Calu3 (cell line): Measurements from ENCODE around the gene DLG2. TPM values are rescaled to one million over a fixed set of nuclear protein-coding genes. Genes with fewer than 3 reads are reported as not detected.

Experiments
- BruUV-seq: library from RNA; stranded (reverse); fragments of 400-500 nt; replicated peaks from 2 replicates; lab custom pipeline; 2021; lab: Mats Ljungman, UMichigan
- CTCF ChIA-PET: fragments of 300-600 bp; sonication (Branson Sonifier 250); formaldehyde crosslinking; loops from one replicate; lab custom pipeline; 2022; ENCODE audit warnings: antibody characterized with exemption; lab: Charles Lee
- DNase-seq: peaks from one replicate; pipeline ENCODE4 v3.0.0; 2022
- H3K27ac Mint-ChIP-seq: one replicate; pipeline ENCODE4 v1.8.0; 2022; ENCODE audit warnings: mixed read lengths; ENCODE audit not compliant: unreplicated experiment
- H3K27me3 Mint-ChIP-seq: one replicate; pipeline ENCODE4 v1.8.0; 2022; ENCODE audit warnings: mixed read lengths; ENCODE audit not compliant: unreplicated experiment
- H3K36me3 Mint-ChIP-seq: one replicate; pipeline ENCODE4 v1.8.0; 2022; ENCODE audit warnings: mild to moderate bottlenecking, moderate library complexity, mixed read lengths; ENCODE audit not compliant: insufficient read depth, unreplicated experiment
- H3K4me1 Mint-ChIP-seq: one replicate; pipeline ENCODE4 v1.8.0; 2022; ENCODE audit warnings: mild to moderate bottlenecking, low read depth, mixed read lengths; ENCODE audit not compliant: unreplicated experiment
- H3K4me3 Mint-ChIP-seq: one replicate; pipeline ENCODE4 v1.8.0; 2022; ENCODE audit warnings: mild to moderate bottlenecking, low read depth, moderate library complexity, mixed read lengths; ENCODE audit not compliant: unreplicated experiment
- H3K9me3 Mint-ChIP-seq: one replicate; pipeline ENCODE4 v1.8.0; 2022; ENCODE audit warnings: low read depth, mixed read lengths; ENCODE audit not compliant: unreplicated experiment
- intact Hi-C: fragments of 100-400 bp; cut with micrococcal nuclease; formaldehyde crosslinking; loops from one replicate; pipeline ENCODE4 v1.10.0; 2022; ENCODE audit not compliant: unreplicated experiment
- total RNA-seq: library from RNA; stranded (reverse); gene quantifications from 2 replicates; pipeline ENCODE4 v1.2.3, GENCODE V29; 2022
- TF ChIP-seq, protein P1 (sequence below): fragments of 200-600 bp; IDR thresholded peaks from one replicate; pipeline ENCODE4 v1.8.0; 2022; ENCODE audit warnings: antibody characterized with exemption; ENCODE audit not compliant: unreplicated experiment

The DLG2 gene
- total RNA-seq, 1 experiment from 2014 or later = 0.71 TPM

GRCh38 chr11:85318573-85318972 is 308.6 kb downstream of the DLG2 start:
- no TSS peak for BruUV-seq
- intact Hi-C loops = no loop called here
- Mint-ChIP-seq H3K9me3 (no peaks in the 10 kb centered on the region), H3K27me3 (no peaks in the 10 kb centered on the region), H3K36me3 (no peaks in the 10 kb centered on the region), H3K27ac (no peak overlapping the region), H3K4me1 (no peaks in the 10 kb centered on the region), H3K4me3 (no peak overlapping the region)
- DNase-seq = no peak
- TF ChIP-seq, protein P1, sequence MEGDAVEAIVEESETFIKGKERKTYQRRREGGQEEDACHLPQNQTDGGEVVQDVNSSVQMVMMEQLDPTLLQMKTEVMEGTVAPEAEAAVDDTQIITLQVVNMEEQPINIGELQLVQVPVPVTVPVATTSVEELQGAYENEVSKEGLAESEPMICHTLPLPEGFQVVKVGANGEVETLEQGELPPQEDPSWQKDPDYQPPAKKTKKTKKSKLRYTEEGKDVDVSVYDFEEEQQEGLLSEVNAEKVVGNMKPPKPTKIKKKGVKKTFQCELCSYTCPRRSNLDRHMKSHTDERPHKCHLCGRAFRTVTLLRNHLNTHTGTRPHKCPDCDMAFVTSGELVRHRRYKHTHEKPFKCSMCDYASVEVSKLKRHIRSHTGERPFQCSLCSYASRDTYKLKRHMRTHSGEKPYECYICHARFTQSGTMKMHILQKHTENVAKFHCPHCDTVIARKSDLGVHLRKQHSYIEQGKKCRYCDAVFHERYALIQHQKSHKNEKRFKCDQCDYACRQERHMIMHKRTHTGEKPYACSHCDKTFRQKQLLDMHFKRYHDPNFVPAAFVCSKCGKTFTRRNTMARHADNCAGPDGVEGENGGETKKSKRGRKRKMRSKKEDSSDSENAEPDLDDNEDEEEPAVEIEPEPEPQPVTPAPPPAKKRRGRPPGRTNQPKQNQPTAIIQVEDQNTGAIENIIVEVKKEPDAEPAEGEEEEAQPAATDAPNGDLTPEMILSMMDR = no peak
- CTCF ChIA-PET = no interaction called here

GRCh38 chr11:85316967-85317366 is 310.2 kb downstream of the DLG2 start:
- Mint-ChIP-seq H3K9me3 (no peaks in the 10 kb centered on the region), H3K27ac (no peak overlapping the region), H3K27me3 (no peaks in the 10 kb centered on the region), H3K4me1 (no peaks in the 10 kb centered on the region), H3K4me3 (no peak overlapping the region), H3K36me3 (no peaks in the 10 kb centered on the region)
- CTCF ChIA-PET = no interaction called here
- TF ChIP-seq, protein P1 = no peak
- BruUV-seq = no TSS peak
- no peak for DNase-seq
- intact Hi-C loops = no loop called here

- CTCF ChIA-PET = no interaction called here
- H3K9me3 Mint-ChIP-seq = no peaks in the 10 kb centered on the region
- no peaks in the 10 kb centered on the region for H3K4me1 Mint-ChIP-seq
- TF ChIP-seq, protein P1 = no peak
- intact Hi-C loops = no loop called here
- H3K27ac Mint-ChIP-seq = no peak overlapping the region
- no peaks in the 10 kb centered on the region for H3K27me3 Mint-ChIP-seq
- H3K36me3 Mint-ChIP-seq = no peaks in the 10 kb centered on the region
- H3K4me3 Mint-ChIP-seq = no peak overlapping the region
- BruUV-seq = no TSS peak
- no peak for DNase-seq
Measured at GRCh38 chr11:85313741-85314140, 313.4 kb downstream of the DLG2 start.

GRCh38 chr11:85310479-85310878 is 316.7 kb downstream of the DLG2 start:
- no peak overlapping the region for H3K4me3 Mint-ChIP-seq
- H3K27ac Mint-ChIP-seq = no peak overlapping the region
- no peaks in the 10 kb centered on the region for H3K36me3 Mint-ChIP-seq
- BruUV-seq = no TSS peak
- H3K9me3 Mint-ChIP-seq = no peaks in the 10 kb centered on the region
- intact Hi-C loops = no loop called here
- DNase-seq = no peak
- CTCF ChIA-PET = no interaction called here
- TF ChIP-seq, protein P1 = no peak
- H3K27me3 Mint-ChIP-seq = no peaks in the 10 kb centered on the region
- H3K4me1 Mint-ChIP-seq = no peaks in the 10 kb centered on the region

- no peaks in the 10 kb centered on the region for H3K27me3 Mint-ChIP-seq
- DNase-seq = no peak
- H3K27ac Mint-ChIP-seq = no peak overlapping the region
- no peaks in the 10 kb centered on the region for H3K4me1 Mint-ChIP-seq
- H3K9me3 Mint-ChIP-seq = no peaks in the 10 kb centered on the region
- TF ChIP-seq, protein P1 = no peak
- intact Hi-C loops = no loop called here
- no TSS peak for BruUV-seq
- CTCF ChIA-PET = no interaction called here
- no peaks in the 10 kb centered on the region for H3K36me3 Mint-ChIP-seq
- no peak overlapping the region for H3K4me3 Mint-ChIP-seq
Measured at GRCh38 chr11:85307366-85307765, 319.8 kb downstream of the DLG2 start.
